SK-N-SH (cell line): ENCODE data around the gene MAN2A2. TPM values are rescaled to one million over a fixed set of nuclear protein-coding genes. Genes with fewer than 3 reads are reported as not detected.

Source experiments
- CTCF ChIA-PET: fragments of 300-600, 350-600 bp; formaldehyde crosslinking; extraction: SDS; loops from one replicate; lab custom pipeline; 2021; lab: Yijun Ruan, JAX
- POLR2A ChIA-PET: fragments of 350-600 bp; sonication (Branson Sonifier 250); formaldehyde crosslinking; extraction: SDS; loops from one replicate; lab custom pipeline; 2020; ENCODE audit warnings: antibody characterized with exemption, inconsistent platforms; lab: Yijun Ruan, JAX
- DNase-seq: peaks from one replicate; pipeline ENCODE4 v3.0.0; 2012
- H2AFZ ChIP-seq: fragments of 200-600 bp; sonication (generic); 2 replicates; pipeline ENCODE4 v1.8.1; 2016; ENCODE audit warnings: antibody characterized with exemption, mild to moderate bottlenecking, low read depth
- H3F3A ChIP-seq: fragments of 200-600 bp; sonication (generic); replicated peaks from 2 replicates; pipeline ENCODE3; 2016; ENCODE audit warnings: antibody characterized with exemption, mild to moderate bottlenecking; ENCODE audit not compliant: insufficient read depth
- H3K27ac ChIP-seq, 2 experiments: fragments of 200-500 bp in 1 of 2; fragments of 200-600 bp in 1 of 2; sonication (Bioruptor generic) in 1 of 2; sonication (generic), shearing (Covaris generic) in 1 of 2; 2 replicates each; pipeline versions ENCODE4 v1.5.1 to v1.6.1; 2014 to 2016; ENCODE audit warnings: low read depth in 2 of 2, inconsistent platforms in 1 of 2, low read length in 1 of 2, mild to moderate bottlenecking in 1 of 2, mixed read lengths in 1 of 2
- H3K27me3 ChIP-seq: fragments of 200-600 bp; sonication (generic), shearing (Covaris generic); 2 replicates; pipeline ENCODE4 v1.6.1; 2016; ENCODE audit warnings: mixed run types; ENCODE audit not compliant: insufficient read depth
- H3K36me3 ChIP-seq, 2 experiments: fragments of 200-500 bp in 1 of 2; fragments of 200-600 bp in 1 of 2; sonication (Bioruptor generic) in 1 of 2; sonication (generic) in 1 of 2; replicated peaks in 1 of 2; 2 replicates each; pipeline versions ENCODE3 to v1.5.1; 2014 to 2016; ENCODE audit warnings: low read length in 1 of 2, mild to moderate bottlenecking in 1 of 2; ENCODE audit not compliant: insufficient read depth in 2 of 2, control insufficient read depth in 1 of 2
- H3K4me1 ChIP-seq, 2 experiments: fragments of 200-500 bp in 1 of 2; fragments of 200-600 bp in 1 of 2; sonication (Bioruptor generic) in 1 of 2; sonication (generic), shearing (Covaris generic) in 1 of 2; 2 replicates each; pipeline versions ENCODE4 v1.5.1 to v1.6.1; 2014 to 2016; ENCODE audit warnings: low read depth in 1 of 2, low read length in 1 of 2, mixed run types in 1 of 2; ENCODE audit not compliant: insufficient read depth in 2 of 2, control insufficient read depth in 1 of 2
- H3K4me2 ChIP-seq: fragments of 200-600 bp; sonication (generic), shearing (Covaris generic); 2 replicates; pipeline ENCODE4 v1.6.1; 2017; ENCODE audit warnings: mixed run types
- H3K4me3 ChIP-seq, 2 experiments: fragments of 200-500 bp in 1 of 2; fragments of 200-600 bp in 1 of 2; sonication (Bioruptor generic) in 1 of 2; sonication (generic), shearing (Covaris generic) in 1 of 2; 2 replicates each; pipeline versions ENCODE4 v1.5.1 to v1.8.1; 2014 to 2016; ENCODE audit warnings: low read depth in 2 of 2, inconsistent platforms in 1 of 2, low read length in 1 of 2, mild to moderate bottlenecking in 1 of 2, mixed read lengths in 1 of 2, moderate library complexity in 1 of 2
- H3K79me2 ChIP-seq: fragments of 200-600 bp; sonication (generic); 2 replicates; pipeline ENCODE4 v1.8.1; 2017; ENCODE audit warnings: mild to moderate bottlenecking; ENCODE audit not compliant: insufficient read depth
- H3K9ac ChIP-seq: fragments of 200-600 bp; sonication (generic); 2 replicates; pipeline ENCODE4 v1.6.1; 2017; ENCODE audit warnings: mixed run types
- H3K9me2 ChIP-seq: fragments of 200-600 bp; sonication (generic); 2 replicates; pipeline ENCODE4 v1.6.1; 2017; ENCODE audit warnings: mixed run types
- H3K9me3 ChIP-seq: fragments of 200-600 bp; sonication (generic); 2 replicates; pipeline ENCODE4 v1.6.1; 2017; ENCODE audit warnings: mixed run types, mild to moderate bottlenecking, moderate library complexity
- H4K20me1 ChIP-seq: fragments of 200-600 bp; sonication (generic); 2 replicates; pipeline ENCODE4 v1.6.1; 2017; ENCODE audit warnings: mild to moderate bottlenecking, mixed run types; ENCODE audit not compliant: insufficient read depth
- CTCF ChIP-seq: fragments of 200-600 bp; sonication (generic); IDR thresholded peaks from 2 replicates; pipeline ENCODE4 v1.6.1; 2017; ENCODE audit warnings: antibody characterized with exemption, mild to moderate bottlenecking, moderate library complexity
- EP300 ChIP-seq, 2 experiments: IDR thresholded peaks; 2 replicates each; pipeline versions ENCODE4 v1.4.0 to v1.6.1; 2012; ENCODE audit warnings: borderline replicate concordance in 1 of 2, low read depth in 1 of 2, low read length in 1 of 2
- EZH2phosphoT487 ChIP-seq: fragments of 200-600 bp; sonication (generic); IDR thresholded peaks from 2 replicates; pipeline ENCODE4 v1.6.1; 2017; ENCODE audit warnings: low read depth, mixed run types, mild to moderate bottlenecking, antibody characterized with exemption, moderate library complexity, borderline replicate concordance
- GABPA ChIP-seq: IDR thresholded peaks from 2 replicates; pipeline ENCODE4 v1.4.0; 2012; ENCODE audit warnings: low read depth, mild to moderate bottlenecking
- MXI1 ChIP-seq: IDR thresholded peaks from 2 replicates; pipeline ENCODE4 v1.6.1; 2012; ENCODE audit warnings: mild to moderate bottlenecking, low read depth, low read length, improper control_type of control experiment
- POLR2AphosphoS5 ChIP-seq: IDR thresholded peaks from 2 replicates; pipeline ENCODE4 v1.6.1; 2012; ENCODE audit warnings: low read depth, low read length
- RAD21 ChIP-seq: IDR thresholded peaks from 2 replicates; pipeline ENCODE4 v1.6.1; 2012; ENCODE audit warnings: mild to moderate bottlenecking, low read length
- RCOR1 ChIP-seq: fragments of 150-350 bp; IDR thresholded peaks from 2 replicates; pipeline ENCODE4 v1.6.1; 2017; ENCODE audit warnings: antibody characterized with exemption, low read length
- RXRA ChIP-seq: IDR thresholded peaks from 2 replicates; pipeline ENCODE4 v1.4.0; 2012; ENCODE audit warnings: low read depth, mild to moderate bottlenecking, borderline replicate concordance
- SIN3A ChIP-seq: IDR thresholded peaks from 2 replicates; pipeline ENCODE4 v1.6.1; 2012; ENCODE audit warnings: low read depth, mild to moderate bottlenecking, low read length, moderate library complexity, borderline replicate concordance
- SMC3 ChIP-seq: IDR thresholded peaks from 2 replicates; pipeline ENCODE4 v1.6.1; 2012; ENCODE audit warnings: low read depth, low read length, improper control_type of control experiment
- TCF12 ChIP-seq: IDR thresholded peaks from 2 replicates; pipeline ENCODE4 v1.4.0; 2012
- WGBS: methylation state at CpG from one replicate; pipeline ENCODE4 v1.1.6; 2017; ENCODE audit warnings: low lambda C conversion rate; 5-methylcytosine and 5-hydroxymethylcytosine counted together
- polyA plus RNA-seq, 3 experiments: library from polyadenylated mRNA; depleted of rRNA; stranded (reverse); fragments of >200 nt; gene quantifications; 2 replicates each; pipeline ENCODE4 v1.2.3, GENCODE V29; 2012
- TF ChIP-seq, protein P1 (sequence below): IDR thresholded peaks from 2 replicates; pipeline ENCODE4; 2012
- TF ChIP-seq, protein P2 (sequence below): fragments of 150-350 bp; IDR thresholded peaks from 2 replicates; pipeline ENCODE4 v1.6.1; 2016; ENCODE audit warnings: mild to moderate bottlenecking, low read depth, low read length
- TF ChIP-seq, protein P3 (sequence below): IDR thresholded peaks from 2 replicates; pipeline ENCODE4 v1.4.0; 2012; ENCODE audit warnings: low read depth

The MAN2A2 gene
- polyA plus RNA-seq, 1 of the 3 experiments (the other 2 are of a cell fraction) = 35.0 TPM

- Histone ChIP-seq H3K9me3 (no peaks in the 10 kb centered on the region), H2AFZ (peak overlapping the region; percentile 91; the same call in 1 of the 2 replicates), H3F3A (peaks cover 22% of the 10 kb centered on the region), H4K20me1 (no peaks in the 10 kb centered on the region), H3K27me3 (no peaks in the 10 kb centered on the region), H3K79me2 (peaks cover 14% of the 10 kb centered on the region), H3K36me3 (no peaks in the 10 kb centered on the region), H3K9me2 (no peaks in the 10 kb centered on the region), H3K4me1 (peaks cover 11 to 40% of the 10 kb centered on the region in 2 experiments; a peak in 2 of 4 replicates), H3K27ac (peak overlapping the region in 1 of 2 experiments; percentile 80; a peak in 2 of 4 replicates), H3K4me2 (peak overlapping the region; percentile 97), H3K9ac (peak overlapping the region; percentile 74; the same call in 1 of the 2 replicates), H3K4me3 (peak overlapping the region; percentile 84 to 89)
- 45% methylated on average over 6 of the region's 6 CpGs for WGBS
- ChIA-PET CTCF (interaction anchor here (0.6 to 11.5 kb wide), 21 partner anchors 13 to 341 kb away, joined by 3 to 142 read pairs (median 8); partner anchors contain the start of genes FES, FURIN, MAN2A2 and RCCD1), POLR2A (interaction anchor here (2.2 to 4.8 kb wide), 4 partner anchors 22 to 36 kb away, joined by 8 to 23 read pairs (median 10); partner anchors contain the start of genes MAN2A2 and RCCD1)
- no peak for DNase-seq
- TF ChIP-seq EP300 (IDR thresholded peaks at IDR 0.05; ENCODE audit: borderline replicate concordance in 1 of 2, low read depth in 1 of 2, low read length in 1 of 2) (no peak), RAD21 (no peak), SIN3A (no peak), RCOR1 (no peak), GABPA (no peak)
- TF ChIP-seq, protein P1, sequence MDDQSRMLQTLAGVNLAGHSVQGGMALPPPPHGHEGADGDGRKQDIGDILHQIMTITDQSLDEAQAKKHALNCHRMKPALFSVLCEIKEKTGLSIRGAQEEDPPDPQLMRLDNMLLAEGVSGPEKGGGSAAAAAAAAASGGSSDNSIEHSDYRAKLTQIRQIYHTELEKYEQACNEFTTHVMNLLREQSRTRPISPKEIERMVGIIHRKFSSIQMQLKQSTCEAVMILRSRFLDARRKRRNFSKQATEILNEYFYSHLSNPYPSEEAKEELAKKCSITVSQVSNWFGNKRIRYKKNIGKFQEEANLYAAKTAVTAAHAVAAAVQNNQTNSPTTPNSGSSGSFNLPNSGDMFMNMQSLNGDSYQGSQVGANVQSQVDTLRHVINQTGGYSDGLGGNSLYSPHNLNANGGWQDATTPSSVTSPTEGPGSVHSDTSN = no peak
- TF ChIP-seq, protein P2, sequence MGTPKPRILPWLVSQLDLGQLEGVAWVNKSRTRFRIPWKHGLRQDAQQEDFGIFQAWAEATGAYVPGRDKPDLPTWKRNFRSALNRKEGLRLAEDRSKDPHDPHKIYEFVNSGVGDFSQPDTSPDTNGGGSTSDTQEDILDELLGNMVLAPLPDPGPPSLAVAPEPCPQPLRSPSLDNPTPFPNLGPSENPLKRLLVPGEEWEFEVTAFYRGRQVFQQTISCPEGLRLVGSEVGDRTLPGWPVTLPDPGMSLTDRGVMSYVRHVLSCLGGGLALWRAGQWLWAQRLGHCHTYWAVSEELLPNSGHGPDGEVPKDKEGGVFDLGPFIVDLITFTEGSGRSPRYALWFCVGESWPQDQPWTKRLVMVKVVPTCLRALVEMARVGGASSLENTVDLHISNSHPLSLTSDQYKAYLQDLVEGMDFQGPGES = no peak
Observed at GRCh38 chr15:90931575-90931827, 28.4 kb downstream of the MAN2A2 start.

GRCh38 chr15:90931828-90932659, 28.9 kb downstream of the MAN2A2 start, which contains the start of gene HDDC3:
HDDC3 (minus strand) TSS chr15:90932549; CDS start chr15:90932540, 9 bp downstream.
- Histone ChIP-seq H3F3A (peaks cover 22% of the 10 kb centered on the region), H3K36me3 (peaks cover 0 to 4% of the 10 kb centered on the region in 2 experiments), H3K4me3 (peak within 1 kb of the TSS; percentile 84 to 89), H3K4me1 (peaks cover 13 to 41% of the 10 kb centered on the region in 2 experiments; a peak in 2 of 4 replicates), H3K9me2 (no peaks in the 10 kb centered on the region), H2AFZ (peak within 1 kb of the TSS; percentile 91), H3K27ac (peak within 1 kb of the TSS; percentile 32 to 80; a peak in 3 of 4 replicates), H3K79me2 (peaks cover 19% of the 10 kb centered on the region), H4K20me1 (no peaks in the 10 kb centered on the region), H3K9me3 (no peaks in the 10 kb centered on the region), H3K27me3 (no peaks in the 10 kb centered on the region), H3K4me2 (peak within 1 kb of the TSS; percentile 97), H3K9ac (peak within 1 kb of the TSS; percentile 74)
- POLR2A ChIA-PET = interaction anchor here (0.6 to 4.8 kb wide), 6 partner anchors 17 to 120 kb away, joined by 3 to 23 read pairs (median 8); partner anchors contain the start of genes MAN2A2 and RCCD1
- peak; percentile 94 for DNase-seq
- 1% methylated on average over 33 of the region's 52 CpGs for WGBS
- CTCF ChIA-PET = interaction anchor here (0.6 to 11.5 kb wide), 39 partner anchors 10 to 1619 kb away, joined by 3 to 142 read pairs (median 7); partner anchors contain the start of genes BLM, FES, FURIN and MAN2A2
- TF ChIP-seq, protein P1 = peak; percentile 9; the same call in 1 of the 2 replicates
- TF ChIP-seq TCF12 (no peak), SMC3 (peak; percentile 45), RXRA (no peak), POLR2AphosphoS5 (peak; percentile 73), RCOR1 (peak; percentile 68), RAD21 (peak; percentile 48), MXI1 (peak; percentile 58), CTCF (peak; percentile 87), EZH2phosphoT487 (no peak)
- TF ChIP-seq, protein P3, sequence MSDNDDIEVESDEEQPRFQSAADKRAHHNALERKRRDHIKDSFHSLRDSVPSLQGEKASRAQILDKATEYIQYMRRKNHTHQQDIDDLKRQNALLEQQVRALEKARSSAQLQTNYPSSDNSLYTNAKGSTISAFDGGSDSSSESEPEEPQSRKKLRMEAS = peak; percentile 79
- TF ChIP-seq, protein P2 = no peak
